CD14-positive monocyte (primary cell): ENCODE data around the gene ST7. TPM values are rescaled to one million over a fixed set of nuclear protein-coding genes. Genes with fewer than 3 reads are reported as not detected.
"Not testable (repeated sequence)": the region's sequence is repeated elsewhere in the genome, so short reads cannot be mapped to it uniquely, and the experiment has no call there.

Source experiments
- DNase-seq, 3 donors: peaks; one replicate each; pipeline ENCODE4 v3.0.0-alpha.2; 2011 to 2022
- H2AFZ ChIP-seq: 2 replicates; pipeline ENCODE4 v1.6.0; 2012; ENCODE audit warnings: mild to moderate bottlenecking, low read depth, low read length, inconsistent platforms; ENCODE audit not compliant: insufficient read depth, poor library complexity, severe bottlenecking
- H3K27ac ChIP-seq, 2 donors: 1 replicate in 1 of 2; 2 replicates in 1 of 2; pipeline ENCODE4 v1.5.1; 2012 to 2013; ENCODE audit warnings: low read length in 2 of 2, control low read depth in 1 of 2, inconsistent platforms in 1 of 2, low read depth in 1 of 2, mild to moderate bottlenecking in 1 of 2
- H3K27me3 ChIP-seq, 2 donors: one replicate each; pipeline versions ENCODE4 v1.6.0 to v1.6.1; 2011 to 2013; ENCODE audit warnings: low read length in 2 of 2; ENCODE audit not compliant: control insufficient read depth in 2 of 2, insufficient read depth in 2 of 2
- H3K36me3 ChIP-seq, 2 donors: replicated peaks in 1 of 2; 1 replicate in 1 of 2; 2 replicates in 1 of 2; pipeline versions ENCODE4 v1.5.1 to v1.6.1; 2012 to 2013; ENCODE audit warnings: low read length in 2 of 2, control low read depth in 1 of 2, inconsistent platforms in 1 of 2, mild to moderate bottlenecking in 1 of 2; ENCODE audit not compliant: insufficient read depth in 2 of 2, control insufficient read depth in 1 of 2
- H3K4me1 ChIP-seq, 2 donors: 1 replicate in 1 of 2; 2 replicates in 1 of 2; pipeline versions ENCODE4 v1.5.1 to v1.6.1; 2012 to 2013; ENCODE audit warnings: low read length in 2 of 2, control low read depth in 1 of 2, inconsistent platforms in 1 of 2, mild to moderate bottlenecking in 1 of 2, moderate library complexity in 1 of 2; ENCODE audit not compliant: insufficient read depth in 2 of 2, control insufficient read depth in 1 of 2
- H3K4me2 ChIP-seq: replicated peaks from 2 replicates; pipeline ENCODE3; 2012; ENCODE audit warnings: low read length, moderate library complexity, mild to moderate bottlenecking; ENCODE audit not compliant: poor library complexity, severe bottlenecking; ENCODE audit errors: extremely low read depth
- H3K4me3 ChIP-seq, 3 experiments: fragments of 200-600 bp in 1 of 3; sonication (generic) in 1 of 3; replicated peaks in 1 of 3; 1 replicate in 2 of 3; 2 replicates in 1 of 3; pipeline ENCODE4 v1.5.1; 2011 to 2013; ENCODE audit warnings: low read length in 3 of 3, mild to moderate bottlenecking in 3 of 3, control low read depth in 2 of 3, low read depth in 2 of 3, inconsistent platforms in 1 of 3, moderate library complexity in 1 of 3
- H3K79me2 ChIP-seq: 2 replicates; pipeline ENCODE4 v1.6.0; 2012; ENCODE audit warnings: mild to moderate bottlenecking, control low read depth, inconsistent platforms, low read length, moderate library complexity; ENCODE audit not compliant: insufficient read depth
- H3K9ac ChIP-seq: 2 replicates; pipeline ENCODE4 v1.6.0; 2017; ENCODE audit warnings: low read length, mild to moderate bottlenecking; ENCODE audit not compliant: insufficient read depth, poor library complexity, severe bottlenecking
- H3K9me3 ChIP-seq, 2 donors: replicated peaks in 1 of 2; 1 replicate in 1 of 2; 2 replicates in 1 of 2; pipeline versions ENCODE4 v1.5.1 to v1.6.1; 2012 to 2013; ENCODE audit warnings: low read length in 2 of 2, control low read depth in 1 of 2; ENCODE audit not compliant: control insufficient read depth in 1 of 2, insufficient read depth in 1 of 2
- H4K20me1 ChIP-seq: 2 replicates; pipeline ENCODE4 v1.6.0; 2012; ENCODE audit warnings: mild to moderate bottlenecking, low read length, control low read depth, moderate library complexity; ENCODE audit not compliant: insufficient read depth
- H3K27ac Mint-ChIP-seq, 7 donors: one replicate each; pipeline ENCODE4 v1.8.0; 2020; ENCODE audit warnings: mild to moderate bottlenecking in 7 of 7, mixed read lengths in 7 of 7, moderate library complexity in 6 of 7, inconsistent platforms in 2 of 7
- H3K27me3 Mint-ChIP-seq, 3 donors: one replicate each; pipeline ENCODE4 v1.8.0; 2021 to 2022; ENCODE audit warnings: low read depth in 3 of 3, mild to moderate bottlenecking in 3 of 3, mixed read lengths in 3 of 3, moderate library complexity in 3 of 3, inconsistent platforms in 1 of 3
- H3K36me3 Mint-ChIP-seq, 2 donors: one replicate each; pipeline ENCODE4 v1.8.0; 2020; ENCODE audit warnings: mixed read lengths in 2 of 2, inconsistent platforms in 1 of 2, mild to moderate bottlenecking in 1 of 2
- H3K4me1 Mint-ChIP-seq: one replicate; pipeline ENCODE4 v1.8.0; 2020; ENCODE audit warnings: mild to moderate bottlenecking, mixed read lengths
- H3K4me3 Mint-ChIP-seq, 2 donors: one replicate each; pipeline ENCODE4 v1.8.0; 2020; ENCODE audit warnings: mild to moderate bottlenecking in 2 of 2, mixed read lengths in 2 of 2, moderate library complexity in 1 of 2
- H3K9me3 Mint-ChIP-seq, 7 donors: one replicate each; pipeline ENCODE4 v1.8.0; 2020 to 2022; ENCODE audit warnings: mixed read lengths in 7 of 7, mild to moderate bottlenecking in 6 of 7, moderate library complexity in 6 of 7, inconsistent platforms in 2 of 7
- WGBS: methylation state at CpG from one replicate; pipeline ENCODE4 v1.1.5; 2013; ENCODE audit warnings: missing lambda C conversion rate; ENCODE audit not compliant: insufficient coverage; 5-methylcytosine and 5-hydroxymethylcytosine counted together
- intact Hi-C, 2 donors: fragments of 100-400 bp; cut with micrococcal nuclease; formaldehyde crosslinking; loops; one replicate each; pipeline versions ENCODE4 v1.15.0 to v1.15.1; 2023
- polyA plus RNA-seq, 3 donors: library from polyadenylated mRNA; depleted of rRNA in 1 of 3; unstranded in 2 of 3; stranded (reverse) in 1 of 3; fragments of 300-500 nt in 2 of 3; fragments of >200 nt in 1 of 3; fragmentation: Illumina TruSeq in 2 of 3; gene quantifications; 1 replicate in 2 of 3; 2 replicates in 1 of 3; pipeline ENCODE4 v1.2.3, GENCODE V29; 2012 to 2021
- TF ChIP-seq, protein P1 (sequence below): fragments of 200-600 bp; IDR thresholded peaks from one replicate; pipeline ENCODE4 v1.8.0; 2022; ENCODE audit warnings: antibody characterized with exemption, mild to moderate bottlenecking

ST7 gene
- polyA plus RNA-seq, 3 donors: 3.6 to 5.5 (median 4.1) TPM

DNA sequence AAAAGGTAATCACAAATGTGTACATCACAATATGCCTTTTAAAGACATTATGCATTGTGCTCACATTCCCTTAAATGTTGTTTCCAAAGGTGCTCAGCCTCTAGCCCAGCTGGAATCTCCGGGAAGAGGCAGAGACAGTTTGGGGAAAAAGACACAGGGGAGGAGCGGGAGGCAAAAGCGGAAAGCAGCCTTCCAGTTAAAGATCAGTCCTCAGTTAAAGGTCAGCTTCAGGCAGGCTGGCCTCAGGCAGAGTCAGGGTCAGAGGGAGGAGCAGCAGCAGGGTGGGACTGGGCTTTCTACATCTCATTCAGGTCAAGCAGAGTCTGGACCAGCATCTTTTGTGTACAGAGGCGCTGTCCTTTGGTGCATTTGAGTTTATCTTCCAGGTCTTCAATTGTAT is 18.6 kb downstream of the ST7 start:
- Histone ChIP-seq H3K27ac (no peak overlapping the region), H4K20me1 (no peaks in the 10 kb centered on the region), H3K79me2 (peaks cover 27% of the 10 kb centered on the region), H3K9me3 (no peaks in the 10 kb centered on the region), H3K4me2 (no peak overlapping the region), H3K27me3 (no peaks in the 10 kb centered on the region), H3K4me3 (no peak overlapping the region), H3K4me1 (peaks cover 22 to 26% of the 10 kb centered on the region in 2 donors), H3K9ac (no peak overlapping the region), H2AFZ (no peak overlapping the region), H3K36me3 (no peaks in the 10 kb centered on the region)
- WGBS: 100% methylated on average over 1 of the region's 4 CpGs
- H3K27me3 Mint-ChIP-seq: peaks cover 0 to 2% (median 1%) of the 10 kb centered on the region in 3 donors
- no peak for DNase-seq
- H3K36me3 Mint-ChIP-seq: peaks cover 0 to 3% of the 10 kb centered on the region in 2 donors
- TF ChIP-seq, protein P1, sequence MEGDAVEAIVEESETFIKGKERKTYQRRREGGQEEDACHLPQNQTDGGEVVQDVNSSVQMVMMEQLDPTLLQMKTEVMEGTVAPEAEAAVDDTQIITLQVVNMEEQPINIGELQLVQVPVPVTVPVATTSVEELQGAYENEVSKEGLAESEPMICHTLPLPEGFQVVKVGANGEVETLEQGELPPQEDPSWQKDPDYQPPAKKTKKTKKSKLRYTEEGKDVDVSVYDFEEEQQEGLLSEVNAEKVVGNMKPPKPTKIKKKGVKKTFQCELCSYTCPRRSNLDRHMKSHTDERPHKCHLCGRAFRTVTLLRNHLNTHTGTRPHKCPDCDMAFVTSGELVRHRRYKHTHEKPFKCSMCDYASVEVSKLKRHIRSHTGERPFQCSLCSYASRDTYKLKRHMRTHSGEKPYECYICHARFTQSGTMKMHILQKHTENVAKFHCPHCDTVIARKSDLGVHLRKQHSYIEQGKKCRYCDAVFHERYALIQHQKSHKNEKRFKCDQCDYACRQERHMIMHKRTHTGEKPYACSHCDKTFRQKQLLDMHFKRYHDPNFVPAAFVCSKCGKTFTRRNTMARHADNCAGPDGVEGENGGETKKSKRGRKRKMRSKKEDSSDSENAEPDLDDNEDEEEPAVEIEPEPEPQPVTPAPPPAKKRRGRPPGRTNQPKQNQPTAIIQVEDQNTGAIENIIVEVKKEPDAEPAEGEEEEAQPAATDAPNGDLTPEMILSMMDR: no peak
- peaks cover 33% of the 10 kb centered on the region for H3K4me1 Mint-ChIP-seq
- H3K9me3 Mint-ChIP-seq: peaks cover 0 to 3% (median 0%) of the 10 kb centered on the region in 7 donors
- no peak overlapping the region for H3K4me3 Mint-ChIP-seq
- intact Hi-C loops: no loop called here
- no peak overlapping the region for H3K27ac Mint-ChIP-seq

DNA sequence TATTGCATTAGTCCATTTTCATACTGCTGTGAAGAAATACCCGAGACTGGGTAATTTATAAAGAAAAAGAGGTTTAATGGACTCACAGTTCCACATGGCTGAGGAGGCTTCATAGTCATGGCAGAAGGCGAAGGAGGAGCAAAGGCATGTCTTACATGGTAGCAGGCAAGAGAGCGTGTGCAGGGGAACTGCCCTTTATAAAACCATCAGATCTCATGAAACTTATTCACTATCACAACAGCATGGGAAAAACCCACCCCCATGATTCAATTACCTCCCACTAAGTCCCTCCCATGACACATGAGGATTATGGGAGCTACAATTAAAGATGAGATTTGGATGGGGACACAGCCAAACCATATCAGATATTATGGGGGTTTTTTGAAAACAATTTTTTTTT is 21.7 kb downstream of the ST7 start:
- Histone ChIP-seq H3K79me2 (peaks cover 15% of the 10 kb centered on the region), H3K4me1 (peaks cover 13 to 22% of the 10 kb centered on the region in 2 donors)
- H3K4me2 ChIP-seq, H3K27ac ChIP-seq, H3K36me3 ChIP-seq, H3K27ac Mint-ChIP-seq, H3K9me3 ChIP-seq, H3K4me3 Mint-ChIP-seq, H3K36me3 Mint-ChIP-seq, DNase-seq, H3K9ac ChIP-seq, H3K9me3 Mint-ChIP-seq, H3K27me3 ChIP-seq, H2AFZ ChIP-seq, H4K20me1 ChIP-seq, H3K27me3 Mint-ChIP-seq, intact Hi-C loops, H3K4me3 ChIP-seq: not testable (repeated sequence)
- 100% methylated on average over 2 of the region's 3 CpGs for WGBS
- peaks cover 22% of the 10 kb centered on the region for H3K4me1 Mint-ChIP-seq
